Ecto neural progenitor cell (in vitro differentiated cells): ENCODE results near the gene TBXAS1.
"Not testable (repeated sequence)": the region's sequence is repeated elsewhere in the genome, so short reads cannot be mapped to it uniquely, and the experiment has no call there.

Source experiments
- DNase-seq: peaks from one replicate; pipeline ENCODE4 v3.0.0-alpha.2; 2018; ENCODE audit warnings: low spot score

Gene TBXAS1

GRCh38 chr7:139827042-139827441 lies 2.0 kb upstream of the TBXAS1 start:
- DNase-seq: no peak

GRCh38 chr7:139828446-139828845 lies 618 bp upstream of the TBXAS1 start:
- no peak for DNase-seq

GRCh38 chr7:139829775-139830117 lies 682 bp downstream of the TBXAS1 start:
- no peak for DNase-seq

GRCh38 chr7:139830292-139830691 lies 1.2 kb downstream of the TBXAS1 start:
- no peak for DNase-seq

GRCh38 chr7:139830782-139831501 lies 1.9 kb downstream of the TBXAS1 start:
- no peak for DNase-seq

- DNase-seq: not testable (repeated sequence)
Measured at GRCh38 chr7:139835848-139836247, 6.8 kb downstream of the TBXAS1 start.

- not testable (repeated sequence) for DNase-seq
Measured at GRCh38 chr7:139837291-139837690, 8.2 kb downstream of the TBXAS1 start.

- DNase-seq: no peak
Measured at GRCh38 chr7:139838276-139838675, 9.2 kb downstream of the TBXAS1 start.

GRCh38 chr7:139838876-139839275 lies 9.8 kb downstream of the TBXAS1 start:
- no peak for DNase-seq

GRCh38 chr7:139840776-139841175 lies 11.7 kb downstream of the TBXAS1 start:
- no peak for DNase-seq

- DNase-seq: no peak
Measured at GRCh38 chr7:139842401-139843210, 13.5 kb downstream of the TBXAS1 start.

- DNase-seq: not testable (repeated sequence)
Measured at GRCh38 chr7:139843211-139843537, 14.1 kb downstream of the TBXAS1 start.

- DNase-seq: no peak
Measured at GRCh38 chr7:139844779-139845442, 15.8 kb downstream of the TBXAS1 start.

- no peak for DNase-seq
Measured at GRCh38 chr7:139845443-139845805, 16.4 kb downstream of the TBXAS1 start.

GRCh38 chr7:139846297-139846696 lies 17.2 kb downstream of the TBXAS1 start:
- no peak for DNase-seq

- DNase-seq: no peak
Measured at GRCh38 chr7:139848274-139848673, 19.2 kb downstream of the TBXAS1 start.

- no peak for DNase-seq
Measured at GRCh38 chr7:139850906-139851305, 21.8 kb downstream of the TBXAS1 start.

- no peak for DNase-seq
Measured at GRCh38 chr7:139851770-139852481, 22.9 kb downstream of the TBXAS1 start.

- no peak for DNase-seq
Measured at GRCh38 chr7:139852482-139852845, 23.4 kb downstream of the TBXAS1 start.

- no peak for DNase-seq
Measured at GRCh38 chr7:139853506-139854123, 24.6 kb downstream of the TBXAS1 start.

- no peak for DNase-seq
Measured at GRCh38 chr7:139854124-139854511, 25.1 kb downstream of the TBXAS1 start.

- DNase-seq: no peak
Measured at GRCh38 chr7:139854803-139855497, 25.9 kb downstream of the TBXAS1 start.
